HG03520 (cell line): ENCODE measurements around the gene SMG7.

Source experiments
- ATAC-seq: cut with Tn5 transposase; IDR thresholded peaks from one replicate; pipeline ENCODE4 v1.9.1; 2021; ENCODE audit warnings: mild to moderate bottlenecking, moderate library complexity; ENCODE audit not compliant: unreplicated experiment

Gene SMG7

DNA sequence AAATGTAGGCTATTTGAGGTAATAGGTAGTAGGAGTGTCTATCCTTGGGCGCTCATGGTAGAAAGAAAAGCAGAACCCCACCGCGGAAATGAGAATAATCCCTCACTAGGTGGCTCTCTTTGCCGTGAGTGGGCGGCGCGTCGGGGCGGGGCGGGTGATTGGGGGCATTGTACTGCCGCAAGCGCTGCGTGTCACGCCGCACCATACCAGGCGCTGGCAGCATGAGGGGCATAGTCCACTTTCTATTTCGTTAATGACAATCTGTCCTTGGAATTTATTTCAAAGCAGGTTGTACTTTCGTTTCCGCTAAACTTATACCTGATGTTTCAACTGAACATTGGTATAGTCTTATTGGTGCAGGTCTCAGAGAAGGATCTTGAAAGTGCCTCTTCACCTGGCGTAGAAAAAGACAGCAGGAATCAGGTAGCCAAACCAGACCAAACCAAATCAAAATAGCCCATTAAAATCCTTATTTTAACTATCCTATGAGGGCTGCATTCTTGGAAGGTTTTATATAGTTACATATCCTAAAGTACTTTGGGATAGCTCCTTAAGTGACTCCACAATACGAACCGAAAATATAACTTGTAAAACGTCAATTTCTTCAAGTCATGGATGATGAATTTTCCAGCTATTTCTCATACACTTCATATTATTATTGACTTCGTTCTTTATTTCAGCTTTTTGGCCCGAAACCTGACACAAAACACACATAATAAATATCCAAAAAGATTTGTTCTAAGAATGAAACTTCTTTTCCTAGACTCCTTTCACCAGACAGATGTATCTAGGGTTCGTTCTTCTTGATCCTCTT is 1.9 kb upstream of the SMG7 start:
- peak; percentile 32 for ATAC-seq

DNA sequence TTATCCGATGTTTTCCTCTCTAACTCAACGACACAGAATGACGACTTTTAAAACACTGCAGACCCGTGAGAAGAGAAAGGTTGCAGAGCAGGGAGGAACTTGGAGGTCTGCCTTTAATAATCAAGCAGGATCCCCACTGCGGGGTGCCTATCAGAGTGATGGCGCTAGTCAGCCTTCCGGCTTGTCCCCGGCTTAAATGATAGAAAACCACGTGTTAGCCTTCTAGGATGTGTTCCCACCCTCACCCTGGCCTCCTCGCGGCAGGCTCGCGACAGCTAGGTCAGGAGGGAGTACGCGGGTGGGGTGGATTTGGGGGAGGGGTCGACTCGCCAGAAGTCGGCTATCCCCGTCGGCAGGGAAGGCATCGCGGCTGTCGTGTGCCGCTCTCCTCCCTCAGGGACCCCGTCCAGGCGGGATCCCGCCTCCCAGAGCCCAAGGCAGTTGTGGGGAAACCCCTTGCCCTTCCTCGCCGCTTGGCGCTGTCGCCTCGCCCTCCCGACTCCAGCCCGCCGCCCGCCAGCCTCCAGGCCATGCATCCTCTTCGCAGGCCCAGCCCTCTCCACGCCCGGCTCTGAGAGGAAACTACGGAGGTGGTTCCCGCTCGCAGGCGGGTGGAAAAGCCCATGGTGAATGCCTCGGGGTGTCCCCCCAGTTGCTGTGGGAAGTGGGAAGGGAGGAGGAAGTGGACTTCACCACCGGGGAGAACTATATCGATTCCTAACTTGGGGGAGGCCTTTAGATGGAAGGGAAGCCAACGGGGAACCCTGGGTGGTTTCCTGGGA is 1.1 kb upstream of the SMG7 start:
- ATAC-seq: peak; percentile 25

DNA sequence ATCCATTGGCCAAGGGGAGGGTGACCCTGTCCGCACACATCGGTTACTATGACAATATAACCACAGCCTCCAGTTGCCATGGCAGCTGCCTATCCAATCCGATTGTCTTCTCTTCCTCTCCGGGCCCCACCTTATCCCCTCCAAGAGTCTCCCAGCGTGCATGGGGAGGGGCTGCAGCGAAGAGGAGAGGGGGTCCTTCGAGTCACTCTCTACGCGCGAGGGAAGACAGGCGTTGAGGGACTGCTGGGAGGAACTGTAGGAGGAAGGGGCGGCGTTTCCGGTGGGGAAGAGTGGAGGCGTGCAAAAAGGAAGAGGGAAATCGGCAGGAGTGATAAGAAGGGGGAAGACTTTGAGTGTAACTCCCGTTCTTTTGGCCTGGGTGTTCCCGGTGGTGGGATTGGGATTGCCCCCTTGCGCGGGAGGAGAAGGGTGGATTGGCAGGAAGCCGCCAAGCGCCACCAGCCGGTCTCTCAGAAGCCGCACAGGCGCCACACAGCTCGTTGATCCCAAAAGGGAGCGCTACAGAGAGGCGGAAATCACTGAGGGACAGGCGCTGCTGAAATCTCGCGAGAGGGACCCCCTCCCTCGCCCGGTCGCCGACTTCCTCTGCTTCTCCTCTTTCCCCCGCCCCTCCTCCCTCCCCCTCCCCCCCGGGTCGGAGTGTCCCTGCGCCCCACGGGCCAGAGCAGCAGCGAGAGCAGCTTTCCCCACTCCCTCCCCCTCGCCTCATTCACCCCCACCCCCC is 384 bp upstream of the SMG7 start:
- ATAC-seq: peak; percentile 44

DNA sequence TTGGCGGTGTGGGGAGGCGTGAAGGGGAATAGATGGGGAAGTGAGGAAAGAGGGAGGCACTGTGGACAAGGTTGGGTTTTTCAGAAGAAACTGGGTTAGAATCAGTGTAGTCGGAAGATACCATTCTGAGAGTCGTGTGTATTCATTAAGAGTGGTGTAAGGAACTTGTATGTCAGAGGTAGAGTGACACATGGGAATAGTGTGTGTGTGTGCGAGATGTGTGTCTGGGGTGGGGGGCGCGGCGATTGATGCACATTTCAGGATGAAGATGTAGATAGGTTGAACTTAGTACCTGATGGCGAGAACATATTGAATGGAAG is 878 bp downstream of the SMG7 start:
- ATAC-seq: no peak

DNA sequence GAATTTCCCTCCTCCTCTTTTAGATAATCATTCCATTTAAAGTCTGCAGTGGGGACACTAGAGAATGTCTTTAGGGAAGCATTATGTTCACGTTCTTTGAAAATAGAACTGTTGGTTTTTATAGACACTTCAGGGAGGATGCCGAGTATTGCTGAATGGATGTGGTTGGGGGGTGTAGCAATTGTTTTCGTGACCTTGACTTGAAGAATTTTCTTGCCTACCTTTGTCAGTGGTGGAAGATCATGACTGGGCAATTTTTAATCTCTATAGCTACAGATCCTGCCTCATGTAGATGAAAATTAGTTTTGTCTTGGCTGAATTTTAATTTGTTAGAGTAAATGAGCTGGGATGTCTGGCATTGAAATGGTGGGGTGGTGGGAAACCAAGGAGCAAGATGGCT is 3.8 kb downstream of the SMG7 start:
- ATAC-seq: no peak

DNA sequence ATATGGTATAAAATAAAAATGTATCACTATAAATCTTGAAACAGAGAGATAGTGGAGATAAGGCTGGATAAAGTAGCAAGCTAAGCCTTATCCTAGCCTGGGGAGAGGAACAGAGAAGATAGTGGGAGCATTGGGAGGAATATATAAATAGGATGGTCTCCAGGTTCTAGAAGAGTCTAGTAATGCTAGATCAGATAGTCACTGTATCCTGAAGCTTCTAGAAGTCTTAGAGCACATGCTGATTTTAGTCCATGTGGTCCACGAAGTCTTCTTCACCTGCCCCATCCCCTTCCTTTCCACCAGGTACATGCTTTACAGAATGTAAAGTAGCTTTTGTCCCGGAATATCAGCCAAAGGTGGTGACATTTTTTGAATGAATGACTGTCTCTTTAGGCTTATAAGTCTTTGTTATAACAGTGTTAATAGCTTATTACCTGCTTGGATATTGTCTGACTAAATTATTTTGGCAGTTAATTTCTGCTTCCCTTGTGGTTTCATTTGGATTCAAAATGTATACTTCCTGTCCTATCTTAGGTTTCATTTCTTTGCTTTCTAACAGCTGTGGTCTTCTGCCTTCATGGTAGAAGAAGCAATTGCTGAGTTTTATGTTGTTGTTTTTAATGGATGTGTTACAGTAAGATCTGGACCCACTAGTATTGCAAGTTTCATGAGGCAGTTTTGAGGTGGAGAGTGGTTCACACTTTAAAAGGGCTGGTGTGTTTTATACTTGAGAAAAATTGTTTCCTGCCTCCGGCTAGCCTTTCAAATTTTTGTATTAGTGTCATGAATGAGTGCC is 5.9 kb downstream of the SMG7 start:
- ATAC-seq: no peak

DNA sequence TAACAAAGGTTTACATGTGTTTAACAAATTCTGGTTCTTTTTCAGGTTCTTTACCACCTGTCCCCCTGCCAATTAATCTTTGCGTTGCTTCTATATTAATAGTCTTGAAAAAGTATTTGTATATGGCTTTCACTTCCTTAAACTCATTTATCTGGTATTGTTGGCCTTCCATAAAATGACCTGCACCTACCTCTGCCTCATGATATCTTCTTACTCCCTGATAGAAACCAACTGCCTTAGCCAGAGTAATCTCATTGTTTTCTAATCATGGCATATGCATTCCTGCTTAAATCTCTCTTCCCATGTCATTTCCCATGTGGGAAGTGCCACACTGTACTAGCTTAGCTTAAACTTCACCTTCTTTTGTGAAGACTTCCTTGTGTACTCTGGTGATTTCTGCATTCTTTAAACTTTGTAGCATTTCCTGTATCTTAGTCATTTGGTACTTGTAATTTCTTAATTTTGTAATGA is 8.7 kb downstream of the SMG7 start:
- no peak for ATAC-seq

DNA sequence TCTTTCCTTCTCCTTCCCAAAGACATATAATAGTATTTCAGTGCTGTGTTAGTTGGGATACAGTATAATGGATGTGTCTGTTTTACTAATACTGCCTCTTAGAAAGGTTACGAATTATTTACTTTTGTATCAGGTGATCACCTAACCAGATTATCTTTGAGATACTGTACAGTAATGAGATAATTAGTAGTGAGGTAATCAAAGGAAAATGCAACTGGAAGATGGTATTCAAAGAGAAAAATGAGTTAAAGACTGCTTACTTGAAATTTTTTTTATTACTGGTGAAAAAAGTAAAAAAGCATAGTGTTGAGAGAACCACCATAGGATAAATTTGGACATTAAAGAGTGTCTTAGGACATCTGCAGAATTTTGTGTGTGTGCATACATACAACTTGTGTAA is 10.9 kb downstream of the SMG7 start:
- no peak for ATAC-seq

DNA sequence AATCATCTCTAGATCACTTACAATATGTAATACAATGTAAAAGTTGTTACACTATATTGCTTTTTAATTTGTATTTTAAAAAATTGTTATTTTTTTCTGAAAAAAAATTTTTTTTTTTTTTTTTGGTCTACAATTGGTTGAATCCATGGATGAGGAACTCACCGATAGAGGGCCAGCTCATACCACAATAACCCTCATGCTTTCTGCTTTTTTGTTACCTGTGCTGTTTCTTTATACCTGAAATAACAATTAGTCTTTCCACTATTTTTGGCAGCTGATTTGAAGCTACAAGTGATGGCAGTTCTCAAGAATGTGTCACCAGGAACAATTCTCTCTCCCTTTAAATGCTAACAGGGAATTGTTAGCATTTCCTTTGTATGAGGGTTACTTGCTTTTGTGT is 12.0 kb downstream of the SMG7 start:
- ATAC-seq: no peak

DNA sequence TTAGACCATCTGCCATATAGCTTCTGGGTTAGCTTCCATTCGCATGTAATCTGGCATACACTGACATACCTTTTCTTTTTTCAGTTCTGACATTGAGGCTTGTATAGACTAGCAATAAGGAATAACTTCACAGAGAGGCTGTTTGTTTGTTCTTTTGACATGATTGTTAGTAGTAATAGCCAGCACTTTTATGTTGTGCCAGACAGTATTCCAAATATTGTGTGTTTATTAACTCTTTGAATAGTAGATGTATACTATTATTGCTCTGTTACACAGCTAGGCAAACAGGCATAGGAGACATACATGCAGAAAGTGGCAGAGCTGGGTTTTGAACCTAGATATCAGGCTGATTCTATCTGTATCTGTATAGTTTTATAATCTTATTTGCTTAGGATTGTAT is 12.6 kb downstream of the SMG7 start:
- ATAC-seq: no peak

DNA sequence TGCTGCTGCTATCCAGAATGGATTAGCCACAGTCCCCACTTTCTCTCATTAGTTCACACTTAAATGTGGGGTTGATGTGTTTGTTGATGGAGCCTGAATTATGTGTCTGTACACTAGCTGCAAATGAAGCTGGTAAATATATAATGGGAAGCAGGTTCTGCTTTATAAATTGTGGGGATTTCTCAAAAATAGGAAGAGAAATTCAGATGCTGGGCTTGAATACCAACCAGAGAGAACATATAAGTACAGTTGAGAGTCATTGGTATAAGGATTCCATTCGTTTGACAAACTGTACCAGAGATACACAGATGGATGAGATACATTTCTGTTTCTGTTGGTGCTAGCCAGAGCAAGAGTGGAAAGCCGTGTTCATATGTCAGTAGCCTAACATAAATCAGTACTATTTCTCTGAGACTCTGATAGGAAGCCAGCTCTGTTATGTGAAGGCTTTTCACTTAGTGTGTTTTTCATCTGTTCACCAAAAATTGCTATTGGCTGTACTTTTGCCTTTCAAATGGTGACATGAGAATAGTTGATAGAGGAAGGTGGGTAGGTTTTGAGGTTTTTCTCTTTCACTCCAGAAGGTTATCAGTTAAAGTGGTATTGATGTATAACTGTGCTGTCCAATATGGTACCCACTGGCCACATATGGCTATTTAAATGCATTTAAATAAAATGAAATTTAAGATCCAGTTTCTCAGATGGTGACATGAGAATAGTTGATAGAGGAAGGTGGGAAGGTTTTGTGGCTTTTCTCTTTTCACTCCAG is 15.6 kb downstream of the SMG7 start:
- no peak for ATAC-seq

DNA sequence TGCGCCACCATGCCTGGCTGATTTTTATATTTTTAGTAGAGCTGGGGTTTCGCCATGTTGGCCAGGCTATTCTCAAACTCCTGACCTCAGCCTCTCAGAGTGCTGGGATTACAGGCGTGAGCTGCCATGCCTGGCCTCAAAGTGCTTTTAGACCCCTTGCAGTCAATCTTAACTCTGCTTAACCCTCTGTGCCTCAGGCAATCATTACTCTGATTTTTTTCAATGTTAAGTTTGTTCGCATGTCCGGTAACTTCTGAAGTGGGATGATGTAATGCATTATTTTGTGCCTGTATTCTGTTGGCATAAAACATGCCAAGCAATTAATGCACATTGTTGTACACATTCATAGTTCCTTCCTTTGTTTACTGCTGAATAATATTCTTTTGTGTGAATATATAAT is 18.6 kb downstream of the SMG7 start:
- ATAC-seq: no peak

DNA sequence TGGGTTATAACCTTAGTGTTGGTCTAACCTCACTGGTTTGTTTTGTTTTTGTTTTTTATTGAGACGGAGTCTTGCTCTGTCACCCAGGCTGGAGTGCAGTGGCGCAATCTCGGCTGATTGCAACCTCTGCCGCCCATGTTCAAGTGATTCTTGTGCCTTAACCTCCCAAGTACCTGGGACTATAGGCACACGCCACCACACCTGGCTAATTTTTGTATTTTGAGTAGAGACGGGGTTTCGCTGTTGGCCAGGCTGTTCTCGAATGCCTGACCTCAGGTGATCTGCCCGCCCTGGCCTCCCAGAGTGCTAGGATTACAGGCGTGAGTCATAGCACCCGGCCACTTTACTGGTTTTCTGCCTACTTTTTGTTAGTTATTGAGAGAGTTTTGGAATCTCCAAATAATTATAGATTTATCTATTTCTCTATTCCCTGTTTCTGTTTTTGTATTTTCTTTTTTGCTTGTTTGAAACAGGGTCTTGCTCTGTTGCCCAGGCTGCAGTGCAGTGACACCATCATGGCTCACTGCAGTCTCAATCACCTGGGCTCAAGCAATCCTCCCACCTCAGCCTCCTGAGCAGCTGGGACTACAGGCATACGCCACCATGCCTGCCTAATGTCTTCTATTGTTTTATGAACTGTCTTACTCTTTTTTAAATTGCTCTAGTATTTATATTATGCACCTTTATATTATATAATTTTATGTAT is 21.4 kb downstream of the SMG7 start:
- ATAC-seq: no peak

DNA sequence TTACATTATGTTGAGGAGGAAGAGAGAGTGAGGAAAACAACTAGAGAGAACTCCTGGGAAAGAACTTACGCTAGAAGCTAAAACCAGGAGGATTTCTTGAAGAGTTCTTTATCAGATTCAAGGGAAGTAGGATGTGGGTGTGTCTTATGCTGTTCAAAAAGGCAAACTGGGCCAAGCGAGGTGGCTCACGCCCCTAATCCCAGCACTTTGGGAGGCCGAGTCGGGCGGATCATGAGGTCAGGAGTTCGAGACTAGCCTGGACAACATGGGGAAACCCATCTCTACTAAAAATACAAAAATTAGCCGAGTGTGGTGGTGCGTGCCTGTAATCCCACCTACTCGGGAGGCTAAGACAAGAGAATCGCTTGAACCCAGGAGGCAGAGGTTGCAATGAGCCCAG is 23.1 kb downstream of the SMG7 start:
- no peak for ATAC-seq

DNA sequence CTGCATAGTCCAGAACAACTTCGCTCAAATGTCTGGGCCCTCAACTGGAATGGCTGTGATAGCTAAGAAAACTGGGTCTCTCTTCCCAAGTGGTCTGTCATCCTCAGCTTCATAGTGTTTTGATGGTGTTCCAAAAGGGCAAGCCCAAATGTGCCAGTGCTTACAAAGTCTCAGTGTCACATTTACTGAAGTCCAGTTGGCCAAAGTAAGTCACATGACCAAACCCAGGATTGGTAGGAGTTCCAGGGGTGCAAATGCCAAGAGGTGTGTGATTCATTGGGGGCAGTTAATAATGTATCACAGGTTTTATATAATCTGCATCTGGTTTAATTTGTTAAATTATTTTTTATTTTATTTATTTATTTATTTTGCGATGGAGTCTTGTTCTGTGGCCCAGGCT is 24.9 kb downstream of the SMG7 start:
- ATAC-seq: no peak

DNA sequence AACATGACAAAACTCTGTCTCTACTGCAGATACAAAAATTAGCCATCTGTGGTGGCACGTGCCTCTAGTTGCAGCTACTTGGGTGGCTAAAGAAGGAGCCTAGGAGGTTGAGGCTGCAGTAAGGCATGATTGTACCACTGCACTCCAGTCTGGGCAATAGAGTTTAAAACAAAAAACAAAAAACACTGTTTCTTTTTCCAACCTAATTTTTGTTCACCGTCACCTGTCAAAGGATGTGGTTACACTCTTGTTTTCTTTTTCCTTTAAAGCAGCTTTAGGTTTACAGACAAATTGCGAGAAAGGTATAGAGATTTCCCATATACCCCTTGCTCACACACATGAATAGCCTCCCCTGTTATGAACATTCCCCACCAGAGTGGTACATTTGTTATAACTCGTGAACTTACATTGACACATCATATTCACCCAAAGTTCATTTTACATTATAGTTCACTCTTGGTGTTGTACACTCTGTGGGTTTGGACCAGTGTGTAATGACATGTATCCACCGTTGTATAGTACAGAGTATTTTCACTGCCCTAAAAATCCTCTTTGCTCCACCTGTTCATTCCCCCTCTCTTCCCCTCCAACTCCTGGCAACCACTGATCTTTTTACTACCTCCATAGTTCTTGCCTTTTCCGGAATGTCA is 26.2 kb downstream of the SMG7 start:
- ATAC-seq: no peak

DNA sequence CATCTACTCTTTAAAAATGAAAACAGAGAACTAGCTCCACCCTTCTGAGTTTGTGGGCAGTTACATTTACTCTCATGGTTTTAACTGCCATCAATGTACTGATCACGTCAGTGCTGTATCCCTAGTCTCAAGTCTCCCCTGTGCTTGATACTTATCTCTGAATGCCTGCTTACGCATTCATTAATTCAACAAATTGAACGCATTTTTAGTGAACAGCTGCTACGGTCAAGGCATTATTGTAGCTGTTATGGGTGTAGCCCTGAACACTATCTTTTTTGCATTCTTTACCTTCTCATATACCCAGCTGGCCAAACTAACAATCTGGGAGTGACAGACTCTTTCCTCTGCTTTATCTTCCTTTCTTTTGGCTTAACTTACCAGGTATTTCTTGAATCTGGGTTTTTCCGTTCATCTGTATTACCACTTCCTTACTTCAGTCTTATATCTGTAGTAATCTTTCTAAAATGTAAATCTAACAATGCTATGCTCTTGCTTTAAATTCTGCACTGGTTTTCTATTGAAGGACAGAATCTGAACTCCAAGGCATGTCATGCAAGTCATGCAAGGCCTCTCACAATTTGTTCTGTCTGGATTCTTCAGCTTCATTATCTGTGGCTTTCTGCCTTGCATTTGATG is 33.3 kb downstream of the SMG7 start:
- ATAC-seq: no peak

DNA sequence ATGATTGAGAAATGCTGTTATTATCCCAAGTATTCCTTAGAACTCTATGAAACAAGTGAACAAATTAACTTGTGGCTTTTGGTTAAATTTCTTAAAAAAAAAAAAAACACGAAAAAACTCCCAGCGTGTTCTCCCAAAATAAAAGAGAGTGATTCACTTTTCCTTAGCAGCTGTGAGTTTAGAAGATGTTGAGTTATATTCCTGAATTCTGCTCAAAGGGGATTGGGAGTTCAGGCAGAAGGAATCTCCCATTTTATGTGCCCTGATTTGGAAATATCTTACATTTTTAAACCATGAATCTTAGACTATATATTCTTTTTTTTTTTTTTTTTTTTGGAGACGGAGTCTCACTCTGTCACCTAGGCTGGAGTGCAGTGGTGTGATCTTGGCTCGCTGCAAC is 34.3 kb downstream of the SMG7 start:
- no peak for ATAC-seq

DNA sequence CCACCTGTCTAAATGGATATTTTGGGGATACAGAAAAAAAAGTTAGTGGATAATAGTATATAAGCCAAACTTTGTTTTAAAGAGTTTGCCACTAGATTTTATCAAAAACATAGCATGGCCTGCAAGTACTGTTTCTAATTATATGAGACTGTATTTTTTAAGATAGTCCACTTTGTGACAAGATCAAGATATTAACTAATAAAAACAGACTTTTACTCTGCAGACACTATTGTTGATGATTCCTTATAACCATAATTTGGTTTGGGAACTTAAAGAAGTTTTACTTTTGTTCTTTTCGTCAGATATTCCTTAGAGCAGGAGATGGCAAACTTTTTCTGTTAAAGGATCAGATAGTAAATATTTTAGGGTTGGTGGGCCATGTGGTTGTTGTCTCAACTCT is 36.4 kb downstream of the SMG7 start:
- no peak for ATAC-seq
